ENCODE data around the gene ZBTB17. TPM values are rescaled to one million over a fixed set of nuclear protein-coding genes. Genes with fewer than 3 reads are reported as not detected.

The ZBTB17 gene
- total RNA-seq = 29.9 and 34.4 TPM in 2 replicates

GRCh38 chr1:15975805-15976680 lies at the start of gene ZBTB17:
Gene ZBTB17 (minus strand): TSS chr1:15976101. CDS start chr1:15948495, 27,606 bp downstream.

GRCh38 chr1:16021681-16022080 lies 45.8 kb upstream of the ZBTB17 start, which contains the start of gene CLCNKA:
Gene CLCNKA (plus strand): TSS chr1:16022036. CDS start chr1:16022620, 584 bp downstream.

GRCh38 chr1:16017461-16018303 lies 41.8 kb upstream of the ZBTB17 start, which contains the start of gene HSPB7:
Gene HSPB7 (minus strand): TSS chr1:16018043. CDS start chr1:16017963, 80 bp downstream.

Other genes with a start within 250 kb of the ZBTB17 start
- gene SLC25A34, start 239.8 kb downstream of the ZBTB17 start, total RNA-seq = 0.22 and 0.34 TPM in 2 replicates
- not detected in 2 replicates for gene TMEM82, start 233.6 kb downstream of the ZBTB17 start, total RNA-seq
- gene FBLIM1, start 217.3 kb downstream of the ZBTB17 start, total RNA-seq = 85.3 and 96.4 TPM in 2 replicates
- 4.8 and 6.6 TPM in 2 replicates for gene UQCRHL, start 168.5 kb downstream of the ZBTB17 start, total RNA-seq
- 15.6 and 20.5 TPM in 2 replicates for gene SPEN, start 128.4 kb downstream of the ZBTB17 start, total RNA-seq
- gene SRARP, start 28.1 kb upstream of the ZBTB17 start, total RNA-seq = 0.34 and 1.1 TPM in 2 replicates
- under 0.01 TPM in 1 of 2 replicates, not detected in the other for gene HSPB7, start 41.9 kb upstream of the ZBTB17 start, total RNA-seq
- gene CLCNKA, start 45.9 kb upstream of the ZBTB17 start, total RNA-seq = not detected in 2 replicates
- gene CLCNKB, start 67.7 kb upstream of the ZBTB17 start, total RNA-seq = 0.22 TPM in 1 of 2 replicates, not detected in the other
- 0.11 TPM in 1 of 2 replicates, not detected in the other for gene FAM131C, start 97.5 kb upstream of the ZBTB17 start, total RNA-seq
- 58.1 and 65.6 TPM in 2 replicates for gene EPHA2, start 180.0 kb upstream of the ZBTB17 start, total RNA-seq
- 2.4 and 3.9 TPM in 2 replicates for gene ARHGEF19, start 236.6 kb upstream of the ZBTB17 start, total RNA-seq